NCI-H1105 (cell line): ENCODE measurements around the gene MAPKBP1.

Source experiments
- DNase-seq: peaks from one replicate; lab custom pipeline; 2025; lab: John Stamatoyannopoulos, UW

Gene MAPKBP1

GRCh38 chr15:41850482-41851166 is 76.3 kb downstream of the MAPKBP1 start:
- DNase-seq = no peak

GRCh38 chr15:41851167-41851523 is 76.9 kb downstream of the MAPKBP1 start:
- DNase-seq = no peak

- DNase-seq = no peak
Measured at GRCh38 chr15:41851755-41852370, 77.6 kb downstream of the MAPKBP1 start.

GRCh38 chr15:41852736-41853590 is 78.7 kb downstream of the MAPKBP1 start:
- DNase-seq = no peak

- no peak for DNase-seq
Measured at GRCh38 chr15:41853831-41854230, 79.5 kb downstream of the MAPKBP1 start.

GRCh38 chr15:41854443-41854842 is 80.2 kb downstream of the MAPKBP1 start:
- no peak for DNase-seq

- no peak for DNase-seq
Measured at GRCh38 chr15:41855261-41855961, 81.1 kb downstream of the MAPKBP1 start.

- no peak for DNase-seq
Measured at GRCh38 chr15:41856262-41856661, 82.0 kb downstream of the MAPKBP1 start.

GRCh38 chr15:41856716-41857115 is 82.4 kb downstream of the MAPKBP1 start:
- no peak for DNase-seq

- no peak for DNase-seq
Measured at GRCh38 chr15:41857316-41857715, 83.0 kb downstream of the MAPKBP1 start.

GRCh38 chr15:41858756-41859155 is 84.5 kb downstream of the MAPKBP1 start:
- DNase-seq = no peak

GRCh38 chr15:41860049-41860828 is 86.0 kb downstream of the MAPKBP1 start:
- DNase-seq = no peak

GRCh38 chr15:41861736-41862356 is 87.6 kb downstream of the MAPKBP1 start:
- DNase-seq = no peak

GRCh38 chr15:41862515-41863116 is 88.3 kb downstream of the MAPKBP1 start:
- DNase-seq = no peak

GRCh38 chr15:41865490-41866055 is 91.3 kb downstream of the MAPKBP1 start:
- no peak for DNase-seq

GRCh38 chr15:41866263-41866703 is 92.0 kb downstream of the MAPKBP1 start:
- no peak for DNase-seq

- DNase-seq = no peak
Measured at GRCh38 chr15:41866872-41867579, 92.7 kb downstream of the MAPKBP1 start.

- DNase-seq = no peak
Measured at GRCh38 chr15:41868321-41868720, 94.0 kb downstream of the MAPKBP1 start.
